ENCODE measurements around the gene AKNA. TPM values are rescaled to one million over a fixed set of nuclear protein-coding genes. Genes with fewer than 3 reads are reported as not detected.

Gene AKNA
- total and polyA plus RNA-seq, 7 donors = 9.9 to 81.6 (median 16.9) TPM

GRCh38 chr9:114386886-114387679, 699 bp downstream of the AKNA start:
- 8 to 24% methylated on average over 18 of the region's 18 CpGs for WGBS, 2 donors
- Histone ChIP-seq H3K9me3 (no peaks in the 10 kb centered on the region), H3K27me3 (no peaks in the 10 kb centered on the region), H3K4me1 (peaks cover 0 to 66% (median 49%) of the 10 kb centered on the region in 4 donors), H3K27ac (peak overlapping the region; percentile 84 to 91 (median 88)), H3K4me3 (peak overlapping the region; percentile 49 to 64 (median 61)), H3K36me3 (no peaks in the 10 kb centered on the region)
- intact Hi-C loops (cut with DNase I) = no loop called here
- no peak for TF ChIP-seq CTCF (IDR thresholded peaks at IDR 0.05)
- peak; percentile 81 for DNase-seq

- intact Hi-C loops (cut with DNase I) = no loop called here
- Histone ChIP-seq H3K27ac (peak overlapping the region; percentile 84 to 91 (median 88)), H3K27me3 (no peaks in the 10 kb centered on the region), H3K4me1 (peaks cover 0 to 68% (median 49%) of the 10 kb centered on the region in 4 donors), H3K9me3 (no peaks in the 10 kb centered on the region), H3K36me3 (no peaks in the 10 kb centered on the region), H3K4me3 (peak overlapping the region; percentile 49 to 64 (median 61))
- TF ChIP-seq CTCF (IDR thresholded peaks at IDR 0.05) = no peak
- no peak for TF ChIP-seq EP300 (IDR thresholded peaks at IDR 0.05)
- TF ChIP-seq POLR2AphosphoS5 (IDR thresholded peaks at IDR 0.05) = no peak
- TF ChIP-seq POLR2A (IDR thresholded peaks at IDR 0.05) = no peak
- 25 to 49% methylated on average over 10 of the region's 10 CpGs for WGBS, 2 donors
- no peak for DNase-seq
These were observed 1.4 kb downstream of the AKNA start for GRCh38 chr9:114386361-114386885.

- Histone ChIP-seq H3K9me3 (no peaks in the 10 kb centered on the region), H3K27ac (peak overlapping the region; percentile 84 to 91 (median 88)), H3K36me3 (peaks cover 0 to 8% (median 3%) of the 10 kb centered on the region in 4 donors), H3K4me3 (peak overlapping the region in 3 of 4 donors; percentile 14 to 64 (median 60)), H3K4me1 (peaks cover 0 to 68% (median 49%) of the 10 kb centered on the region in 4 donors), H3K27me3 (no peaks in the 10 kb centered on the region)
- 39 to 74% methylated on average over 11 of the region's 11 CpGs for WGBS, 2 donors
- intact Hi-C loops (cut with DNase I) = no loop called here
- TF ChIP-seq CTCF (IDR thresholded peaks at IDR 0.05) (no peak), EP300 (IDR thresholded peaks at IDR 0.05) (no peak), POLR2A (IDR thresholded peaks at IDR 0.05) (peak in 1 of 2 donors; percentile 23), POLR2AphosphoS5 (IDR thresholded peaks at IDR 0.05) (peak; percentile 60 to 79 (median 72))
- DNase-seq = peak; percentile 89
These were observed 2.2 kb downstream of the AKNA start for GRCh38 chr9:114385397-114386181.

GRCh38 chr9:114384836-114385396, 2.9 kb downstream of the AKNA start:
- Histone ChIP-seq H3K27ac (peak overlapping the region; percentile 84 to 91 (median 88)), H3K36me3 (peaks cover 0 to 15% (median 3%) of the 10 kb centered on the region in 4 donors), H3K9me3 (no peaks in the 10 kb centered on the region), H3K4me1 (peaks cover 0 to 68% (median 49%) of the 10 kb centered on the region in 4 donors), H3K27me3 (no peaks in the 10 kb centered on the region), H3K4me3 (no peak overlapping the region)
- DNase-seq = no peak
- TF ChIP-seq EP300 (IDR thresholded peaks at IDR 0.05) (no peak), POLR2AphosphoS5 (IDR thresholded peaks at IDR 0.05) (no peak), POLR2A (IDR thresholded peaks at IDR 0.05) (no peak), CTCF (IDR thresholded peaks at IDR 0.05) (no peak)
- intact Hi-C loops (cut with DNase I) = no loop called here
- WGBS, 2 donors = 61 to 83% methylated on average over 7 of the region's 7 CpGs

Data from sigmoid colon (tissue), 7 donors.